H7 (cell line): ENCODE results near the gene SMURF2. TPM values are rescaled to one million over a fixed set of nuclear protein-coding genes. Genes with fewer than 3 reads are reported as not detected.
"Not testable (repeated sequence)": the region's sequence is repeated elsewhere in the genome, so short reads cannot be mapped to it uniquely, and the experiment has no call there.

Source experiments
- DNase-seq: peaks from one replicate; pipeline ENCODE4 v3.0.0; 2012
- H3K27me3 ChIP-seq: 2 replicates; pipeline ENCODE4 v1.6.0; 2011; ENCODE audit warnings: mild to moderate bottlenecking, low read length; ENCODE audit not compliant: control insufficient read depth, insufficient read depth
- H3K36me3 ChIP-seq: replicated peaks from 2 replicates; pipeline ENCODE4 v1.5.1; 2011; ENCODE audit warnings: low read length; ENCODE audit not compliant: control insufficient read depth, insufficient read depth
- H3K4me3 ChIP-seq: 2 replicates; pipeline ENCODE4 v1.5.1; 2011; ENCODE audit warnings: low read depth, mild to moderate bottlenecking, control low read depth, low read length, moderate library complexity; ENCODE audit not compliant: insufficient read depth
- total RNA-seq: library from RNA; depleted of rRNA; stranded (reverse); fragments of >200 nt; shearing (Covaris generic); gene quantifications from 2 replicates; pipeline ENCODE4 v1.2.3, GENCODE V29; 2014

SMURF2 gene
- total RNA-seq, 1 experiment from 2014 or later, result 33.9 TPM

DNA sequence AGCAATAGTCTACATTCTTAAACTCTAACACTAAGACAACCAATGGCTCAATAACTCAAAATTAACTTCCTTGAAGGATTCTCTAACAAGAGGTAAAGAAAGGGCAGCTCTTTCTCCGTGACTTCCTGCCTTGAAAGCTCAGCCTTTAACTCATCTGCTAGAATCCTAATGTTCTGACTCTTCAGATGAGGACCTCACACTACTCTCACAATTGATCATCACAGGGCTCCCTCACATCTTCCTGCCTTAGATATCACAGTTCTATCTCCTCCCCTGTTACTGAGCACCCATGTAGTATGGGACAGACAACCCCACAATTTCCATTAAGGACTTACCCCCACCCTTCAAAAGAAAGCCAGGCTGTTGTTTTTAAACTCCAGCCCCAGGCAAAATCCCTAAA is 33.5 kb downstream of the SMURF2 start:
- DNase-seq, result no peak
- no peak overlapping the region for H3K4me3 ChIP-seq
- H3K36me3 ChIP-seq, result no peaks in the 10 kb centered on the region
- H3K27me3 ChIP-seq, result no peaks in the 10 kb centered on the region

DNA sequence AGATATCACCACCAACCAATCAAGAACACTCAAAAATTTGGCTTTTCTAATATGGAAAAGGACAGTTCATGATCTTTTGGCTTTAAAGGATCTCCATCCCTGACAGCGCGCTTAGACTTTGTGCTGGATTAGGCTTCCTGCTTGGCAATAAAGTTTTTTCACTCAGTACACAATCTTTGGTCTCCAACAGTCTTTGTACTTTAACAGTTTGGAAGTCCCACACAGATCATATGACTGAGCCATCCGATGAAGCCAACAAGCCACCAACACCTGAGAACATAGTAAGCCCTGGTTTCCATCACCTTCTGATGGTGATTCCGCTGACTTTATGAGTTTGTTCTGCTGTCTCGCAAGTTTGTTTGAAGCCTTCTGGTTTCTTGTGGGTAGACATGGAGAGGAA is 34.3 kb downstream of the SMURF2 start:
- no peak overlapping the region for H3K4me3 ChIP-seq
- no peaks in the 10 kb centered on the region for H3K27me3 ChIP-seq
- H3K36me3 ChIP-seq, result no peaks in the 10 kb centered on the region
- no peak for DNase-seq

DNA sequence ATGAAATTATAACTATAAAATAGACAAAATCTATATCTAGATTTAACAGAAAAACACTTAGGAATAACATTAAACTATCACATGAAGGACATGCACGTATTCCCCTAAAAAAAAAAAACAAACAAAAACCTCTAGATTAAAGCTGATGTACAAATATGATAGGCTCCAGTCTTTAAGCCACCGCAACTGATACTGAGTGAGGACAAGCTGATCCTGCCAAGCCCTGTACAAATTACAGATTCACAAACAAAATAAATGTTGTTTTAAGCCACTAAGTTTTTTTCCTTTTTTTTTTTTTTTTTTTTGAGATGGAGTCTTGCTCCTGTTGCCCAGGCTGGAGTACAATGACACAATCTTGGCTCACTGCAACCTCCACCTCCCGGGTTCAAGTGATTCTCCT is 35.3 kb downstream of the SMURF2 start:
- Histone ChIP-seq H3K36me3 (no peaks in the 10 kb centered on the region), H3K27me3 (no peaks in the 10 kb centered on the region), H3K4me3 (no peak overlapping the region)
- no peak for DNase-seq

- Histone ChIP-seq H3K36me3 (no peaks in the 10 kb centered on the region), H3K4me3 (no peak overlapping the region), H3K27me3 (no peaks in the 10 kb centered on the region)
- DNase-seq, result no peak
These were observed 36.6 kb downstream of the SMURF2 start for GRCh38 chr17:64625541-64625940.

DNA sequence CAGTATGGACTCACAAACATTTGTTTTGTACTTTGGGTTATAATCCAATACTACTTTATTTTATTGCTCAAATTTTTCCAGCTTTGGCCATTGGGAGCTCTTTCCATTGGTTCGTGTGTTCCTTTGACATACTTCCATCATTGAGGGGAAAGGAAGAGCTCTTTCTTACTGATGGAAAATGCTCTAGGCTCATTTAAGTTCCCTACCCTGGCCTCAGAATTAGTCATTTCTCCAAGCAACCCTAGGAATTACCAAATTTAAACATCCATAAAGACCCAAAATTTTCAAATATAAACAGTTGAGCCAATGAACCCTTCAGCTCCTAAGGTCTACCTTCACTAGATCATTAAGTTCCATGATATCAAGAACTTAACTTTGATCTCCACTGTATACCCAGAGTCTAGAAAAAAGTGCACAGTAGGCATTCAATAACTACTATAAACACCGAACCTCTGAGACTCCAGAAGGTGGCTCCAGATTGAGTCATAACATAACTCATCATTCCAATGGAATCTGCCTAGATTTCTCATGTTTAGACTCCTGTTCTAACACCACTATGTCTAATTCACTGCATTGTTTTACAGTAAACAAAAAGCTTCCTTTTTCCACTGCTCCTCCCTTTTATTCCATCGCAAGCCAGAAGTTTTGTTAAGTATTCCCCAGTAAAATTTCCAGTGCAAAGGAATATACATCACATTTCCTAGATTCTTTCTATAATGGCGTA is 39.0 kb downstream of the SMURF2 start:
- Histone ChIP-seq H3K4me3 (no peak overlapping the region), H3K36me3 (no peaks in the 10 kb centered on the region), H3K27me3 (no peaks in the 10 kb centered on the region)
- no peak for DNase-seq

DNA sequence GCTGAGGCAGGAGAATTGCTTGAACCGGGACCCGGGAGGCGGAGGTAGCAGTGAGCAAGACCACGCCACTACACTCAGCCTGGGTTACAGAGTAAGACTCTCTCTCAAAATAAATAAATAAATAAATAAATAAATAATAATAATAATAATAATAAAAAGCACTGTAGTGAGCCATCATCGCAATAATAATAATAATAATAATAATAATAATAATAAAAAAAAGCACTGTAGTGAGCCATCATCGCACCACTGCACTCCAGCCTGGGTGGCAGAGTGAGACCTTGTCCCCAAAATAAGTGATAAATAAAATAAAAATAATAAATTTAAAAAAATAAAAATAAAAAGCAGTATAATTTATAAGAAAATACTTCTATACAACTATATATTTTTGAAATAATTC is 40.3 kb downstream of the SMURF2 start:
- no peak for DNase-seq
- H3K27me3 ChIP-seq, result no peaks in the 10 kb centered on the region
- no peak overlapping the region for H3K4me3 ChIP-seq
- H3K36me3 ChIP-seq, result no peaks in the 10 kb centered on the region

DNA sequence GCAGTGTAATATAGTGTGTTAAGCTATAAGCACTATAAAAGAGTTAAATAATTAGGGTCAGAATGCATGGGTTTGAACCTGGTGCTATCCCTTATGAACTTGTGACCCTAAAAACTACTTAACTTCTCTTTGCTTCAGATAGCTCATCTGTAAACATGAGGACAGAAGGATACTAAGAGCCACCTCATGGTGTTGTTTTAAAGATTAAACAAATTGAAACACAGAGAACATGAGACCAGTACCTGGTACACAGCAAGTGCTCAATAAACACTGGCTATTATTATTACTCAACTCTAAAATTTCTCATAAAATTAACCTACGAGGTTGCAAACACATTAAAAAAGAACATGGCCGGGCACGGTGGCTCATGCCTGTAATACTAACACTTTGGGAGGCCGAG is 43.3 kb downstream of the SMURF2 start:
- Histone ChIP-seq H3K27me3 (no peaks in the 10 kb centered on the region), H3K36me3 (no peaks in the 10 kb centered on the region), H3K4me3 (no peak overlapping the region)
- no peak for DNase-seq

DNA sequence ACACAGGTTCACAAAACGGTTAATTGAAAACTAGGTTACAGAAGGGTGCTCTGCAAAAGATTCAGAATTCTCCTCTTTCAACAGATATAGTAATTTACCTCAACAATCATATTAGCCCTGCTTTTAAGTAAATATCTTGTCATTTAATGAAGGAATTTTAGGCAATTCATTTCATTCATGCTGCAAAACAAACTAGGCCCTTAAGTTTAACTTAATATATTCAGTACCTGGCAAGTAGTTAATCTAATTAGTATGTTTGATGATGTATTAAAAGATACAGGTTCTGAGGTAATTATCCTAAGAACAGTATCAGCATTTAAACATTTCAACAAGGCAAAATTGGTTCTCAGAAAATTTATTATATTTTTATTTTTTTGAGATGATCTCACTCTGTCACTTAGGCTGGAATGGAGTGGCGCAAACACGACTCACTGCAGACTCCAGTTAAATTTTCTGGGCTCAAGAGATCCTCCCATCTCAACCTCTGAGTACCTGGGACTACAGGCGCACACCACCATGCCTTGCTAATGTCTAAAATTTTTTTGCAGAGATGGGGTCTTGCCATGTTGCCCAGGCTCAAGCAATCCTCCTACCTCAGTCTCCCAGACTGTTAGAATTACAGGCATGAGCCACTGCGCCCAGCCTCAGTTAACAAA is 44.9 kb downstream of the SMURF2 start:
- Histone ChIP-seq H3K27me3 (no peaks in the 10 kb centered on the region), H3K4me3 (no peak overlapping the region), H3K36me3 (no peaks in the 10 kb centered on the region)
- no peak for DNase-seq

DNA sequence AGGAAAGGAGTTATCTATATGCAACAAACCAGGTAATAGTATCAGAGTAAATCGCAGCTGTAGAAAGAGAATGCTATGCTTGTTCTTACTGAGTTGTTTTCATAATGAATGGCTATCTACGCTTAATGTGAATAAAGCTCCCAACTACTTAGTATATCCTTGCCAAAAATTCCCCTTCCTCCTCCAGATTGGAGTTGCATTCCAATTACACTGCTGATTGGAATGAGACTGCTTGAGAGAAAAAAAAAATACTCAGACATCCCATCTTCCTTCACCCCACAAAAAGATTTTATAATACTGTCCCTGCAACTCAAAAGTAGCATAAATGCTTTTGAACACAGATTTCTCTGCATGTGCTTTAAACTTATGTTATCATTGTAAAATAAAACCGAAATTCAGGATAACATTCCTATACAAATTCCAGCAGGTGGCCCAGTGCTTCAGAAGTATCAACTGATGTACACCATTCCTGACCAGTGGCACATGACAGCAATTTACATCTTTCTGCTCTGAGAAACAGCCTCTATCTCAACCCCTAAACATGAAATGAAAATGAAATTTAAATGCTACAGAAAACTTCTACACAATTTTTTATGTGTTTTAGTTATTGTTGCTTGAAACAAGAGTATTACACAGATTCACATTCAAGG is 47.0 kb downstream of the SMURF2 start:
- Histone ChIP-seq H3K4me3 (no peak overlapping the region), H3K27me3 (no peaks in the 10 kb centered on the region), H3K36me3 (no peaks in the 10 kb centered on the region)
- no peak for DNase-seq

DNA sequence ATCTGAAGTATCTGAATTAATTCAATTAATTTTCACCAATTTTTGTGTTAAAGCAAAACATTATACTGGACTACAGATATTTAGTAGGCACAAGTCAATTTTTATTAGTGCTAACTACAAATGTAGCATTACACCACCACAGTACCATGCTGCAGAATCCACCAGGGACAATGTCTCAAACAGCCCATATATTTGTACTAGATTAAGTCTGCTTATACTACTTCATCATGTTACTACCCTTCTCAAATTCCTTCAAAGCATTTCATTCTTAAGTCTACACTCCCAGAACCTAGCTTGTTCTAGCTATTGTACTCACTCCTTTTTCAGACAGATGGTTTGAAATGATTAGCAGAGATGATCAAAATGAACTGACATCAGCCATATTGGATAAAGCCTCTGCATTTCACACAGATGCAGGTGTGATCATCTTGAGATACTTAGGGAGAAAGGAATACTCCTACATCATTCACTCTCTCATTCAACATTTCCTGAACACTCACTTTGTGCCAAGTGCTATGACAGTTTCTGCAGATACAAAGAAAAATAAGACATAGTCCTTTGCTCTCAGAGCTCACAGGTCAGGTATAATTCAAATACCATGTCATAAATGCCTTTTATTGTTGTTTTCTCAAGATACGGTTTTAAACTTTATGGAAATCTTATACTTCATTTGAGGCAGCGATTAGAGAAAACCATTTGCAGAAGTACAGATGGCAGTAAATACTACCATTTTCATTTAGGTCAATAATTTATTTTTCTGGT is 47.7 kb downstream of the SMURF2 start:
- DNase-seq, result no peak
- Histone ChIP-seq H3K36me3 (no peaks in the 10 kb centered on the region), H3K4me3 (no peak overlapping the region), H3K27me3 (no peaks in the 10 kb centered on the region)

GRCh38 chr17:64611369-64611768 is 50.7 kb downstream of the SMURF2 start:
- no peaks in the 10 kb centered on the region for H3K36me3 ChIP-seq

DNA sequence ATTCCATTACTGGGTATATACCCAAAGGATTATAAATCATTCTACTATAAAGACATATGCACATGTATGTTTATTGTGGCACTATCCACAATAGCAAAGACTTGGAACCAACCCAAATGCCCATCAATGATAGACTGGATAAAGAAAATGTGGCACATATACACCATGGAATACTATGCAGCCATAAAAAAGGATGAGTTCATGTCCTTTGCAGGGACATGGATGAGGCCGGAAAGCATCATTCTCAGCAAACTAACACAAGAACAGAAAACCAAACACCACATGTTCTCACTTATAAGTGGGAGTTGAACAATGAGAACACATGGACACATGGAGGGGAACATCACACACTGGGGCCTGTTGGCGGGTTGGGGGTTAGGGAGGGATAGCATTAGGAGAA is 51.9 kb downstream of the SMURF2 start:
- DNase-seq, H3K4me3 ChIP-seq, H3K36me3 ChIP-seq, H3K27me3 ChIP-seq: not testable (repeated sequence)

More at GRCh38 chr17:64611369-64611768, 50.7 kb downstream of the SMURF2 start:
- H3K4me3 ChIP-seq, result no peak overlapping the region
- DNase-seq, result no peak
- no peaks in the 10 kb centered on the region for H3K27me3 ChIP-seq

- Histone ChIP-seq H3K36me3 (no peaks in the 10 kb centered on the region), H3K4me3 (no peak overlapping the region), H3K27me3 (no peaks in the 10 kb centered on the region)
- DNase-seq, result no peak
These were observed 53.5 kb downstream of the SMURF2 start for GRCh38 chr17:64608571-64608981.

- H3K27me3 ChIP-seq, result no peaks in the 10 kb centered on the region
- no peak overlapping the region for H3K4me3 ChIP-seq
- no peak for DNase-seq
- no peaks in the 10 kb centered on the region for H3K36me3 ChIP-seq
These were observed 54.1 kb downstream of the SMURF2 start for GRCh38 chr17:64607862-64608565.
